NCI-H1436 (cell line): Measurements from ENCODE around the gene NOL9.

Experiments used
- DNase-seq: peaks from one replicate; lab custom pipeline; 2025; lab: John Stamatoyannopoulos, UW

NOL9 gene

DNA sequence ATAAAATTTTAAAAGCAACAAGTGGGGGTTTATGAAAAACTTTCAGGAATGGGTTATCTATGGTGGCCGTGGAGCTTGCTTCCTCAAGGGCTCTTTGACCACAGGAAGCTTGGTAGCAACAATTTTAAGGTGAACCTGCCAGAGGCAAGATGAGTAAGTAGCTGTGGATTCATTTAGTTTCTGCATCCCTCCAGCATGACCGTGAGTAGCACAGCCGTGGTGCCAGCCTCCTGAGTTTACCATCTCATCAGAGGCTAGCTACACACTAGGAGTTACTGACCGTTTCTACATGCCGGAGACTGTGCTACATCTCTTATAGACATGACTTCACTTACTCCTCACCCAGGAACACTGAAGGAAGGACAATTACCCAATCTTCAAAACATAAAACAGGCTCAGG, 32.8 kb downstream of the NOL9 start:
- no peak for DNase-seq

DNA sequence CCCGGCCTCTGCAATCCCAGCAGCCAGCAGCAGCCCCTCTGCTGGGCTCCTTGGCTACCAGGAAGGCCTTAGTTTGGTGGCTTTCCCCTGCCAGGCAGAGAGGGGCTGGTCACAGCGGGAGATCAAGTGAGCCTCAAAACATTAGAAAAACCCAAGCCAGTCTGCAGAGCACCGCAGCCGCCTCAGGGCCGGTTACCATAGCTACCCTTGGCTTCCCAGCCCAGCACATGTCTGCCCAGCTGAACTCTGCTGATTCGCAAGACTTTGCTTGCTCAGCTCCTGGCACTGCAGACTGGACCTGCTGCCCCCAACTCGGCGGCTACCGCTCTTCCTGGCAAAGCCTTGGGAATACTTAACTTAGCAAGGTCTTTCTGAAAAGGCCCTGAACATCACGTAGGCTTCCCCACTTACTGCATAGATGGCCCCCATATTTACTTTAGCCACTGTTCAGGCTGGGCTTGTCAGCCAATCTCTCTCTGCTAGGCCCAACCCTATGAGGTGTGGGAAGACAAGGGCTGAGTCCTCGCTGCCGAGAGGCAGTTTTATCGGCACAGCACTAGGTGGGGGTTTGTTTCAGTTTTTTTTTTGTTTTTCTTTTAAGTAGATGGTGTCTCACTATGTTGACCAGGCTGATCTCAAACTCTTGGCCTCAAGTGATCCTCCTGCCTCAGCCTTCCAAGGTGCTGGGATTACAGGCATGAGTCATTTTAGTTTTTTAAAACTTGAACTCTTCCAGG, 34.2 kb downstream of the NOL9 start:
- no peak for DNase-seq

DNA sequence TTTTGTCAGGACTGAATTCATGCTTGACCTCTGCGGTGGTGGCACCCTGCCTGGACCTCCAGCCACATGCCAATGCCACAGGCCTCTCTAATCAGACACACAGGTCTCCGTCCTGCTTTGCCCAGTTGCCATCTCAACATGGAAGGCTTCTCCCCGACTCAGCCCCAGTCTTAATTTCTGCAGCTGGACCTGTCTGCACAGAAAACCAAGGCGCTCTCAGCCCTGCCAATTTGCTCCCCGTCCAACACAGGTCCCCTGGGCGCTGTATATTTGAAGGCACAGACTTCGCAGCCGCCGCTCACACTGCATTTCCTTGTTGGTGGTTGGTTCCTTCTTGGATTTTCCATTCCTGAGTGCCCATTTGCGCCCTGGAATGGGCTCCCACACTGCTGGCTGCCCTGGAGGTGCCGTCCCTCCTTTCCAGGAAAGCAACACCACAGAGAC, 34.8 kb downstream of the NOL9 start:
- peak; percentile 21 for DNase-seq

DNA sequence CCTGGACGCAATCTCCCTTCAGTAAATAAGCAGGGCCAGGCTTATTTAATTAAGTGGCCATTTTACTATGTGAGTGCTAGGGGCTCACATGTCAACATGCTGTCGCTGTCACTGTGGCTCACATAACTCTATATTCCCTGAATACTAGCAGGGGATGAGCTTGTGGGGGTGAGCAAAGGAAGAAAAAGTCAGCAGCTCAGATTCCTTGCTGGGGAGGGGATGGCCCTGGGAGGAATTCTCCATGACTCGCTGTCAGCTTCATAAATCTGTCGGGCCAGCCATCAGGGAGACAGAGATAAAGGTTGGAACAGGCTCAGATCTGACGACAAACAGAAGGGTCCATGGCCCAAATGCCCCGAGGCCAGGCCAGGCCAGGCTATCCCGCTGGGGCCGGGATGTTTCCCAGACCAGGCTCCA, 36.9 kb downstream of the NOL9 start:
- no peak for DNase-seq

DNA sequence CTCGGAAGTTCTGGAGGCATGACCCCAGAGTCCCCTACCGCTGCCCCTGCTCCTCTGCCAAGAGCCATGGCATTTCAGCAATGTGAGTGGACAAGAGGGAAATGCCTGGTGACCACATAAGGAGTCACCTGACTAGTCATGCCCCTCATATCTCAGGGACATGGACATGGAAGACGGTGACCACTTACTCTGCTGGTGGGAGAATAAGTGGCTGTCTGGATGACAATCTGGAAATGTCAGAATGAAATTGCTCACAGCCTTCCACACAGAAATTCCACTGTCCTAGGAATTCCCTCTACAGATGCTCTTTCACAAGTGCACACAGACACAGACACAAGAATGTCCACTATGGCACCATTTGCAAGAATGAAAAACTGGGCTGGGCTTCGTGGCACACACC, 38.5 kb downstream of the NOL9 start:
- DNase-seq = no peak

DNA sequence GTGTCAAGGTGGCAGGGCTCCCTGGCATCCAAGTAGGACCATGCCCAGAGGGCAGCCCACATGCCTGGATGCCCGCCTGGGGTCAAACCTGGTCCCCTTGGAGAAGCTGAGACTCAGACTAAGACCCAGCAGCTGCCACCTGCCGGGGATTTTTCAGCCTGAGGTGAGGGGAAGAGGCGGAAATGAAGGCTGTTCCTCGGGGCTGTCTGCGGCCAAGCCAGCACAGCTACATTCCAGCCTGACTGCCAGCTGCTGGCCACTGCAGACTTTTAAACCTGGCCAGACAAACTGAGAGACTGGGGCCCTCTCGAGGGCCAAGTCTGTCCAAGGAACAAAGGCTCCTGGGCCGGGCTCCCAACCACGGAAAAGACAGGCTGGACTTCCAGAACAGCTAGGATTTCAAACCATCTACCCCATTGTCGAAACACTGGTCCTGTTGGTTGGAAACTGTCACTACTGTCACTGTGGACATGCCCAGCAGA, 41.0 kb downstream of the NOL9 start:
- no peak for DNase-seq

DNA sequence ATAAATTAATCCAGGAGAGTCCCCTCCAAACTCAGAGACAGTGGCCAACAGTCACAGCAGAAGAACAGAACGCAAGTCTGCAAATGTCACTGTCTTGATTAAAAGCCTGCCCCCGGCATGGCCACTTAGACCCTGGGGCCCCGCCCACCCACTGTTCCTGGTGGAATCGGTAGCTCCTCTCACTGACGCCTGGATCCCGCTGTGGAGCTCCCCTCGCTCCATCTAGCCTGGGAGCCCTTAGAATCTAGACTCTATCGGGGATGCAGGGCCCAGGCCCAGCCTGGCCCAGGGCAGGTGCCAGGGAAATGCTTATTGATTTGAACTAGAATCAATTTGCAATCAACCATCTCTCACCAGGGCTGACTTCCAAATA, 41.4 kb downstream of the NOL9 start:
- no peak for DNase-seq

DNA sequence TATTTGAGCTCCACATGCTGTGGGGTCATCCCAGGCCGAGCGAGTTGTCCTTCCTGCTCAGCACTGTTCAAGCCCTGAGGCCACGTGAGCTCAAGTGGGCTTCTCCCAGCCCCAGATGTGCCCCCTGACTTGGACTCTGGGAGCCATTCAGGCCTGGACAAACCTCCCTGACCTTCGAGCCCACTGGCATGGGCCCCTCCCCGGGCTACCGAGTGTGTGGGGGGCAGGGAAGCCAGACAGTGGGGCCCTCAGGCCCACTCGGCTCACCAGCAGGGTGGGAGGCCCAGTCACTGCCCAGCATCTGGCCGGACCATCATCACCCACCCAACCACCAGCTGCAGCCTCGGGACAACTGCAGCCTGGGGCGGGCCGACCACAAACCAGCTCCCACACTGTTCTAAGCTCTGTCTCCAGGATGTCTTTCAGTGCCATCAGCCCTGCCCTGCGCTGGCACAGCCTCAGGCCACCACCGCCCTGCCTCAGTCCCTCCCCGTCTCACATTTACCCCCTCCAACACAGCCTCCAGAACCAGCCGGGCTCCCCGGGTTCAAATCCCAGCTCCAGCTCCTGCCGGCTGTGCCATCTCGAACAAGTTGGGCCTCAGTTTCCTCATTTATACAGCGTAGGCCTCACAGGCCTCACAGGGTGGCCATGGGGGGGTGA, 41.9 kb downstream of the NOL9 start:
- no peak for DNase-seq

DNA sequence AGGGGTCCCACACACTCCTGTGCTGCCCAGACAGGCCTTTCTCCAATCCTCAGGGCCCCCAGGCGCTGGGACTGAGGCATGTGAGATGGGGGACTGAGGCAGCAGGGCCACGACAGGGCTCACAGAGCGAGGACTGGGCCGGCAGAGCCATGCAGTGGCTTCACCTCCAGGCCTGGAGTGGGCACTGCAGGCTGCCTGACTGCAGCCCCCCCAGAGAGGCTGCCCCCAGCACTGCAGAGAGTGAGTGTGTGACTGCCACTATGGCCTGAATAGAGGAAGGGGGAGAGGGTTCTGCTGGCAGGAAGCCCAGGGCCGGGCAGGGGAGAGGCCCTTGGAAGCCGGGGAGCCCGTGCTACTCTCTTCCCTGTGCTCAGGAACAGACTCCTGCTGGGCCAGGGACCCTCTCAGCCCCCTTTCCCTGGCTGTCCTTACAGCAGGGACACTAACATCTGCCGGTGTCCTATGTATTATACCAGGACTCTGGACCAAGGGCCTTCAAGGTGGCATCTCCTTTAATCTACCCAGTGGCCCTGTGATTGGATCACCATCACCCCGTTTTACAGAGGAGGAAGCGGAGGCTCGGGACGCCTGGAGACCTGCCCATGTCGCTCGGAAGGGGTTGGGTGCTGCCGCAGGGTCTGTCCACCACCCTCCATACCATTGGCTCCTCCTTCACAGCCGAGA, 42.6 kb downstream of the NOL9 start:
- DNase-seq = no peak

DNA sequence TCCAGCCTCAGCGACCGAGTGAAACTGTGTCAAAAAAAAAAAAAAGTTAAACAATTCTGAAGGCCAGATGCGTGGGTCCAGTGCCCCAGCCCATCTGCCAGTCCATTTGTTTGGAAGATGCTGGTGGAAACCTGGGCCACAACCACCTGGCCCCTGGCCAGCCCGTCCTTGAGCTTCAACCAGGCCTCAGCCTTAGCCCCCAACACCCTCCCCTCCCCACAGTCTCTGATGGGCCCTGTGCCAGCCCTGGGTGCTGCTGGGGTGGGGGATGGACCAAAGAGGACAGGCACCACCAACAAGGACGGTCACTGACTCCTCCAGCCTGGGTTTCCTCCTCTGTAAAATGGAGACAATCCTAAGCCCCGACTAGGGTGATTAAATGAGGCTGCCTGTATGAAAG, 43.3 kb downstream of the NOL9 start:
- no peak for DNase-seq

DNA sequence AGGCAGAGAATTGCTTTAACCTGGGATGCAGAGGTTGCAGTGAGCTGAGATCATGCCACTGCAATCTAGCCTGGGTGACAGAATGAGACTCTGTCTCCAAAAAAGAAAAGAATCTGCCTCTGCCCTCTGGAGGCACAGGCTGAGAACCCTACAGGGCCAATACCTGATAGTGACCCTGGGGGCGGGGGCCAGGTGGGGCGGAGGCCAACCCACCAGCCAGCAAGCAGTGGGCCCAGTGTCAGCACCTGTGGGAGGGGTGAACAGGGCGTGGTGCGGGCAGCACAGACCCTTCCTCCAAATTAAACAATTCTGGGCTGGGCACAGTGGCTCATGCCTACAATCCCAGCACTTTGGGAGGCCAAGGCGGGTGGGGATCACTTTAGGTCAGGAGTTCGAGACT, 43.8 kb downstream of the NOL9 start:
- DNase-seq = no peak

DNA sequence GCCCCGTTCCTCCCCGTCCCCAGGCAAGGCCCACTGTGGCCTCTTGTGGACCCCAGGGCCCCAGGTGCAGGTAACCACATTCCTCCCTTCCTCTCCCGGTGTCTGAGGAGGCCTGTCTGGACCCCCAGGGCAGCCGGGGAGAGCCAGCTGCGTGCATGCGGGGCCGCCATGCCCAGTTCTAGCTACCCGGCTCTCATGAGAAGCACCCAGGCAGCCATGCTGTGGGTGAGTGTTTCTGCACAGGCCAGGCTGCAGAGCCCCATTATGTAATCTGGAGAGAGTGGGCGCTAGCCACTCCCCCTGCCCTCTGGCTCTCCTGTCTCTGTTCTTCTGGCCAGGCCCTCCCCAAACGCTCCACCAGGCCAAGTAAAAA, 44.4 kb downstream of the NOL9 start:
- no peak for DNase-seq

DNA sequence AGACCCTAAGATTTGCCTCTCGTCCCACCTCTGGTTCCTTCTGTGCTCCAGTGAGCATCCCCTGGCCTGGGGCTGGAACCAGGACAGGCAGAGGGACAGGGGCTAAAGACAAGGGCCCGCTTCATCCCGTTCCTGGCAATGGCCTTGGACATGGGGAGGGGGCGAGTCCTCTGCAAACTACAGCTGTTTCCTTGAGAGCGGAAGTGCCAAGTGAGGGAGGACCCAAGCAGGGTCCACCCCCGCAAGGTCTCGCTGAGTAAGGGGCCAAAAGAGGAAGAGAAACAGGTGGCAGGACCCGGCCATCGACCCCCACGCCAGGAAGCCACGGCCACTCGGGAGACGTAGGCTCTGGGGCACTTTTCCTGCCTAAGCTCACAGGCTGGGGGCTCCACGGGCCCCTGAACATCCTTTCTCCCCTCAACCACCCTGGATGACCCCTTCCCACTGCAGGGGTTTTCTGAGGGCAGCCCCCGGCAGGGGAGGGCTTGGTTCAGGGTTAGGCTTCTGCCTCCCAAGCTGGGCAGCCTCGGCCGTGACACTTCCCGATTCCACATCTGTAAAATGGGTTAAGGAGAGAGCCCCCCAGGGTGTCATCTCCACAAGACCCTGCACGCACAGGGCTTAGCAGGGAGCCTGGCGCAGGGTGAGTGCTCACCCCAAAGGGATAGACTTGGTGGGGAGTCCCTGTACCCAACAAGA, 44.9 kb downstream of the NOL9 start:
- no peak for DNase-seq

DNA sequence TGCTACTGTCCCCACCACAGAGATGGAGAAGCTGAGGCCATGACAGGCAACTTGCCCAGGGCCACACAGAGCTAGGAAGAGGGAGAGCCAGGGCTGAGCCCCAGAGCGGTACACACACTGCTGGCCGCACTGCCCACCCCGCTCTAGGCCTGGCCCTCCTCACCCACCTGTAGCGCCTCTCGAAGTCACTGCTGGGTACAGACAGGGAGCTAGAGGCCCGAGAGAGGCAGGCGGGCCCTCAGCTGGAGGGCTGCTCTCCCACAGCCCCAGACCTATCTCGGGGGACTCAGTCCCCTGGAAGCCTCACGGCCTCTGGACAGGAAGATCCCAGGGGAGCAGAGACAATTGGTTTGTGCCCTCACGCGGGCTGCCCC, 45.5 kb downstream of the NOL9 start:
- DNase-seq = no peak

DNA sequence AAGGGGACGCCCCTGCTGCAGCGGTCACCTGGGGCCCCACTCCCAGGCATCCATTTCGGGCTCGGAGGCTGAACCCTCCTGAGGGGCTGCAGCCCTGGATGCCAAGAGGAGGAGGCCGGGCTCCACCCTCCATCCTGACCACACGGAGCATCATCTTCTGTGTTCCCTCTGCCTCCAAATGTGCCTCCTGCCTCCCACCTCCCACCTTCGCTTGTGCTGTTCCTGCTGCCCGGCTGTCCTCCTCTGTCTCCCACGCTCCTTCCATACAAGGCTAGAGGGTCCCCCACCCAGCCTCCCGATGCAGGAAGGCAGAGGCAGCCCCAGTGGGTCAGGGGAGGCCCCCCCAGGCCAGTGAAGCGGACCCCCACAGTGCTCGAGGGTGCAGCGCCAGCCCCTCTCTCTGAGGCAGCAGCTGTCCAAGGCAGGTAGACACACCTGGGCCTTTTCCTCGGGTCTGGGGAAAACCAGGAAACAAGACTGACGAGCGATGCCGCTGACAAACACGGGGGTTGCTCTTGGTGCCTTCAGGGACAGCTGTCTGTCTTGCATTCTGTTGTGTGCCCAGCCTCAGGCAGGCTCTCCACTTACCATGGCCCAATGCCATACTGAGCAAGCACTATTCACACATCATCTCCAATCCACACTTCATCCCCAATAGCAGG, 46.0 kb downstream of the NOL9 start:
- DNase-seq = no peak

DNA sequence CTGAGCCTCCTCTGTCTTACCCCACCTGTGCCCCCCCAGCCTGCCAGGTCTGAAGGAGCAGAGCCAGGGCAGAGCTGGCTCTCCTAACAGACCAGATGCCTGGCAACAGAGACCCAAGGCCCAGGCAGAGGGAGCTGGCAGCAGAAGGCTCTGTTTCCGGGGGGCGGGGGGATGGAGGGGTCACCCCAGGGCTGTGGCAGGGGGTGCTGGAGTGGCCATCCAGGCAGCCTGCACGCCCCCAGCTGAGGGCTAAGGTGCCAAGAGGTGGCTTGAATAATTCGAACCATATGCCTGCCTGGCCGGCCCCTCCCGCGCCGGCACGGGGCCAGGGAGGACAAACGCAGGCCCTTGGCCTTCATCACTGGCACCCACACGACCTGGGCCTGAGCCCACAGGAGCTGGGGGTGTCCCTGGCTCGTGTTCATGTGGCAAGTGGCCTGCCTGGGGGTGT, 46.8 kb downstream of the NOL9 start:
- no peak for DNase-seq

DNA sequence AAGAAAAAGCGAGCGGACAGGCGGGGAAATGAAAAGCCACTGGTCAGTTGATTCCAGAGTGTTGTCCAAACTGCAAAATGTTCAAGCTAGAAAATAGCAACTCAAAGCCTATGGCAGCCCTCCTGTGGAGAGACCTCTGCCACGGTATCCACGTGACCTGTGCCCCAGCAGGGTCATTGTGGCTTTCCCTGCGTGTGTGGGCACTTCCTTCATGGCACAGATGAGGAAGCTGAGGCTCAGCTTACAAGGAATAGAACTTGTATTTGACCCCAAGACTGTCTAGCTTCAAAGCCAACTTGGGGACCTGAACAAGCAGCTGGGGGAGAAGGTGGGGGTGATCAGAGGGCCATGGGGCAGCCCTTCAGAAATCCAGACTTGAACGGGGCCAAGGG, 47.3 kb downstream of the NOL9 start:
- DNase-seq = no peak

DNA sequence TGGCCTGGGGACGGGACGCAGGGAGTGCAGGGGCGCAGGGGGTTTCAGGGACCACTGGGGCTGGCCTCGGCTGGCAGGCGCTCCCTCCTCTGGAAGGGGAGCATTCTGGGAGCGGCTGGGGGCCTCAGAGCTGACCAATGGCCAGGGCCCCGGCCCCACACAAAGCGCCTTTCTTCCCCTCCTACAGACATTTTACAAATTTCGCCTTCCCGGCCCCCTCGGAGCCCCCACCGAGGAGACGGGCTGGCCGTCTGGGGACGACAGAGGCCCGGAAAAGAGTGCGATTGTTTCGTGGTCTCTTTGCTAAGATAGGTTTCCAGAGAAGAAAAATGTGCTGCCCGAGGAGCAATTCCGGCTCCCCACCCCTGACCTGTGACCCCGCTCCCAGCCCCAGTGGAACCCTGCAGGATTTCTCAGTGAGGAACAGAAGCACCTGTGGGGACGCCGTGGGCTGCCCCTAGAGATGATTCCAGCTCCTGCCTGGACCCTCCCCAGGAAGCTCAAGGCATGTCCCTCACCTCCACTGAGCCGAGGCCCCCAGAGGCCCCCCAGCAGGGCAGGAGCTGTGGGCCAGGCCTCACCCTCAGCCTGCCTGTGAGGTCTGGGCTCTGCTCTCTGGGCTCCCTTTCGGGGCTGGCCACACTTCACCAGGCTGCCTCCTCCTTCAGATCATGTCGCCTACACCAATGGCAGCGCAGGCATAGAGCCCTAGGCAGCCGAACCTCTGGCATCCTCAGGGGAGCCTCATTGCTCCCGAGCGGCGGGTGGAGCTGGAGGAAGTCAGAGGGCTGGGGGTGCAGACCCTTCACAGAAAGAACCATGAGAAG, 47.9 kb downstream of the NOL9 start:
- no peak for DNase-seq

DNA sequence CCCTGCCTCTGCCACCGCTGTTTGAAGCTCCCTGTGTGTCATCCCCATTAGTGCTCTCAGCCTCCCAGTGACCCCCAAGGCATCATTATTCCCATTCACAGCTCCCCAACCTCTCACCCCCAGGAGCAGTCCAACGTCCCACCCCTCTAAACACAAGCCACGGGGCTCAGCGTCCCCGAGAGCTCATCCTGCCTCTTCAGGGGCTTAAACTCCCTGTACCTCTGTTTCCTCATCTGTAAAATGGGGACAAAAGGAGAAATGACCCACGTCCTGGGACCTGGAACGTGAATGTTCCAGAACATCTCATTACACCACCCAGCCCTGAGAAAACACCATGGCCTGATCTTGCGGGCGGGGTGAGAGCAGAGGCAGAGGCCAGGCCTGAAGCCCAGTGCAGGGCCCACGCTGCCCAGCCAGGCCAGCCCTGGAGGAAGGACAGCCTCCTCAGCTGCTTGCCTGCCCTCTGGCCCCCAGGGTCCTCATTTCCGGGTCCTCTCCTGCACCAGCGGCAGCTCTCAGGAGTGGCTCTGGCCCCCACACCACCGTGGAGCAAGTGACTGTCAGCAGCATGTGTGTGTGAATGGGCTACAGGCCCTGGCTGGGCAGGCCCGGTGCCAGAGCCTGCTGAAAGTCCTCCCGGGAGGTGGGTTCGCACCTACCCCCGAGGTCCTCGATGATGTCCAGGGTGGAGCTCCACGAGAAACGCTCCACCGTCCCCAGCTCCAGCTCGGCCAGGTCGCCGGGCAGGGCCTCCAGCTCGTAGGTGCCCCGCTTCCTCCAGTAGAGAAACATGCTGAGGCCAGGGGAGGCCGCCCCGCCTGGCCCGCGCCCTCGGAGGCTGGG, 48.7 kb downstream of the NOL9 start:
- no peak for DNase-seq

DNA sequence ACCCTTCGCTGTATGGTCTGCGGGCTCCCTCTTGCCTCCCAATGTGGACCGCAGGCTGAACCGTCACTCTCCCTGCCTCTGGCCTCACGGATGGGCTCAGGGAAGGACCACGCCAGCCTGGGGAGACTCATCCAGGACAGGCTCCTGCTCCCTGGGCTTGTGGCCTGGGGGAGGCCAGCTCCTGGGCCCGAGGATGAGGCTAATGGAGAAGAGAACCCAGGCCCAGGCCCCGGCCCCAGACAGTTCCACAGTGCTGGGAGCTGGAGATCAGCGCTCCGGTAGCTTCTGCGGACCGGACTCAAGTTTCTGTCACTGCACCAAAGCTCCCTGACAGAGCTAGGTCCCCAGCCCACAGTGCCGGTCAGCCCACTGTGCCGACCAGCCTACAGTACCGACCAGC, 49.4 kb downstream of the NOL9 start:
- DNase-seq = no peak
